NCI-H2029 (cell line): ENCODE data around the gene NHSL1.

Experiments used
- DNase-seq: peaks from one replicate; lab custom pipeline; 2025; lab: John Stamatoyannopoulos, UW

Gene NHSL1

GRCh38 chr6:138498629-138499302 is 528 bp downstream of the NHSL1 start:
- DNase-seq: no peak

- no peak for DNase-seq
Observed at GRCh38 chr6:138497286-138497685, 2.0 kb downstream of the NHSL1 start.

- DNase-seq: no peak
Observed at GRCh38 chr6:138494312-138494711, 5.0 kb downstream of the NHSL1 start.

GRCh38 chr6:138493413-138493812 is 5.9 kb downstream of the NHSL1 start:
- DNase-seq: no peak

- no peak for DNase-seq
Observed at GRCh38 chr6:138492871-138493270, 6.4 kb downstream of the NHSL1 start.

GRCh38 chr6:138492113-138492512 is 7.2 kb downstream of the NHSL1 start:
- no peak for DNase-seq

- no peak for DNase-seq
Observed at GRCh38 chr6:138491017-138491416, 8.3 kb downstream of the NHSL1 start.

GRCh38 chr6:138489846-138490245 is 9.4 kb downstream of the NHSL1 start:
- DNase-seq: no peak

- DNase-seq: no peak
Observed at GRCh38 chr6:138487102-138487604, 12.1 kb downstream of the NHSL1 start.

GRCh38 chr6:138486249-138487101 is 12.8 kb downstream of the NHSL1 start:
- no peak for DNase-seq

GRCh38 chr6:138485586-138486248 is 13.6 kb downstream of the NHSL1 start:
- no peak for DNase-seq

GRCh38 chr6:138485005-138485545 is 14.2 kb downstream of the NHSL1 start:
- DNase-seq: no peak

GRCh38 chr6:138484018-138484731 is 15.1 kb downstream of the NHSL1 start:
- DNase-seq: no peak

GRCh38 chr6:138482816-138483215 is 16.5 kb downstream of the NHSL1 start:
- no peak for DNase-seq

- no peak for DNase-seq
Observed at GRCh38 chr6:138480279-138480949, 18.9 kb downstream of the NHSL1 start.

GRCh38 chr6:138477913-138478539 is 21.3 kb downstream of the NHSL1 start:
- no peak for DNase-seq

GRCh38 chr6:138476116-138476515 is 23.2 kb downstream of the NHSL1 start:
- no peak for DNase-seq

GRCh38 chr6:138473144-138473543 is 26.1 kb downstream of the NHSL1 start:
- no peak for DNase-seq

- DNase-seq: no peak
Observed at GRCh38 chr6:138468320-138469015, 30.8 kb downstream of the NHSL1 start.

GRCh38 chr6:138467901-138468300 is 31.4 kb downstream of the NHSL1 start:
- DNase-seq: no peak
